GM13977 (cell line): Measurements from ENCODE around the gene PSMD12.
"Not testable (repeated sequence)": the region's sequence is repeated elsewhere in the genome, so short reads cannot be mapped to it uniquely, and the experiment has no call there.

Experiments
- DNase-seq: peaks from one replicate; pipeline ENCODE4 v3.0.0; 2012; ENCODE audit warnings: low spot score
- in situ Hi-C: fragments of 300-500 bp; cut with MboI; formaldehyde crosslinking; loops from one replicate; pipeline ENCODE4 v1.12.0; 2022; ENCODE audit warnings: low sequenced_read_pairs, low pct_unique_long_range_greater_than_20kb, mixed read lengths, inconsistent platforms; ENCODE audit not compliant: unreplicated experiment
- TF ChIP-seq, protein P1 (sequence below): IDR thresholded peaks from 2 replicates; pipeline ENCODE4 v1.5.1; 2012; ENCODE audit warnings: mild to moderate bottlenecking, control low read depth; ENCODE audit not compliant: insufficient read depth; ENCODE audit errors: extremely low read depth, missing control alignments

Gene PSMD12

DNA sequence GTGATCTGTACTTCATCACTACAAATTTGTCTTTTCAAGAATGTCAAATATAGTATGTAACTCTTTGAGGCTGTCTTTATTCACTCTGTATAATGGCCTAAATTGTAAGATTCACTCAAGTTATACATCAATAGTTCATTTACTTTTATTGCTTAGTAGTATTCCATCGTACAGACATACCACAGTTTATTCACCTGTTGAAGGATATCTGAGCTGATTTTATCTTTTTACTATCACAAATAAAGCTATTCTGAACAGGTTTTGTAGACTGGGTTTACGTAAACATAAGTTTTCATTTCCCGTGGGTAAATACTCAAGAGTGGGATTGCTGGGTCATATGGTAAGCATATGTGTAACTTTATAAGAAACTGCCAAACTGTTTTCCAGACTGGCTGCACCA, 18.6 kb downstream of the PSMD12 start:
- in situ Hi-C loops: no loop called here
- TF ChIP-seq, protein P1, sequence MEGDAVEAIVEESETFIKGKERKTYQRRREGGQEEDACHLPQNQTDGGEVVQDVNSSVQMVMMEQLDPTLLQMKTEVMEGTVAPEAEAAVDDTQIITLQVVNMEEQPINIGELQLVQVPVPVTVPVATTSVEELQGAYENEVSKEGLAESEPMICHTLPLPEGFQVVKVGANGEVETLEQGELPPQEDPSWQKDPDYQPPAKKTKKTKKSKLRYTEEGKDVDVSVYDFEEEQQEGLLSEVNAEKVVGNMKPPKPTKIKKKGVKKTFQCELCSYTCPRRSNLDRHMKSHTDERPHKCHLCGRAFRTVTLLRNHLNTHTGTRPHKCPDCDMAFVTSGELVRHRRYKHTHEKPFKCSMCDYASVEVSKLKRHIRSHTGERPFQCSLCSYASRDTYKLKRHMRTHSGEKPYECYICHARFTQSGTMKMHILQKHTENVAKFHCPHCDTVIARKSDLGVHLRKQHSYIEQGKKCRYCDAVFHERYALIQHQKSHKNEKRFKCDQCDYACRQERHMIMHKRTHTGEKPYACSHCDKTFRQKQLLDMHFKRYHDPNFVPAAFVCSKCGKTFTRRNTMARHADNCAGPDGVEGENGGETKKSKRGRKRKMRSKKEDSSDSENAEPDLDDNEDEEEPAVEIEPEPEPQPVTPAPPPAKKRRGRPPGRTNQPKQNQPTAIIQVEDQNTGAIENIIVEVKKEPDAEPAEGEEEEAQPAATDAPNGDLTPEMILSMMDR: no peak
- DNase-seq: no peak

DNA sequence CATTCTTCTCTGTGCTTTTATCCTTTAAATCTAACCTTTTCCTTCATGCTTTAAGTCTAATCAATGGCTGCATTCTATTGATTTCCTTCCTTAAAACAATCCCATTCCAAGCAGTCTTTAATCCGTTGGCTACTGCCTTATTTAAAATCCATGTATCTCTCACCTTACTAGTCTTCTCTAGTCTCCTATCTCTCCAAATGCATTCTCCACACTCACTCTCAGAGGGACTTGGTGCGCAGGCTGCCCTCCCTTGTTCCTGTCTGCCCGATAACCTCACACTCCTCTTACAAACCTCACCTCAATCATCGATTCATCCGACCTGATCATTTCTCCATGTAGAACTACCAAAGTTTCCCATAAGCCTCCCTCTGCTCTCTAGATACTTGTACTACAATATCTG, 23.1 kb downstream of the PSMD12 start:
- DNase-seq: no peak
- in situ Hi-C loops: no loop called here
- TF ChIP-seq, protein P1: no peak

DNA sequence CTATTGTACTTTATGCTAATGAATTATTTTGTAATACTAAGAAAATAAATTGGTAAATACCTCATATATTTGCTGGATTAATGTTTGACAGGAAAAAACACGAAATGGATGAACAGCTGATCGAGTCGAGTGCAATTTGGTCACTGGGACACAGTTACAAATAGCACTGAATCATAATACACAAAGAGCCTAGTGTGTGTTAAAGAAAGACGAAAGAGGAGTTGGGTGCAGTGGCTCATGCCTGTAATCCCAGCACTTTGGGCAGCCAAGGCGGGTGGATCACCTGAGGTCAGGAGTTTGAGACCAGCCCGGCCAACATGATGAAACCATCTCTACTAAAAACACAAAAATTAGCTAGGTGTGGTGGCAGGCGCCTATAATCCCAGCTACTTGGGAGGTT, 28.0 kb downstream of the PSMD12 start:
- in situ Hi-C loops, DNase-seq: not testable (repeated sequence)

DNA sequence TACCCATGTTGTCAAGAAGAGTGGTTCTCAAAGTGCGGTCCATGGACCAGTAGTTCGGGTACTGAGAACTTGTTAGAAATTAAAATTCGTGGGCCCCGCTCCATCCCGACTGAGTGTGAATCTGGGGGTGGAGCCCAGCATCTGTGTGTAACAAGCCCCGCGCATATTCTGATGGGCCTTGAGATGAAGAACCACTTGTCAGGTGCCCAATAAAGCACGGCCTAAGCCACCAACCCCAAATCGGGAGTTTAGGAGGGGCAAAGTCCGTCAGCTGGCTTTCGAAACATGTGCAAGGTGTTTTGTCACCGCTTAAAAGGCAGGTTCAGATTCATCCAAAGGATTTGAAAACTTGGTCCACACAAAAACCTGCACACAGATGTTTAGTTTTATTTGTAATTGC, 29.5 kb downstream of the PSMD12 start:
- in situ Hi-C loops: no loop called here
- TF ChIP-seq, protein P1: no peak
- DNase-seq: no peak

DNA sequence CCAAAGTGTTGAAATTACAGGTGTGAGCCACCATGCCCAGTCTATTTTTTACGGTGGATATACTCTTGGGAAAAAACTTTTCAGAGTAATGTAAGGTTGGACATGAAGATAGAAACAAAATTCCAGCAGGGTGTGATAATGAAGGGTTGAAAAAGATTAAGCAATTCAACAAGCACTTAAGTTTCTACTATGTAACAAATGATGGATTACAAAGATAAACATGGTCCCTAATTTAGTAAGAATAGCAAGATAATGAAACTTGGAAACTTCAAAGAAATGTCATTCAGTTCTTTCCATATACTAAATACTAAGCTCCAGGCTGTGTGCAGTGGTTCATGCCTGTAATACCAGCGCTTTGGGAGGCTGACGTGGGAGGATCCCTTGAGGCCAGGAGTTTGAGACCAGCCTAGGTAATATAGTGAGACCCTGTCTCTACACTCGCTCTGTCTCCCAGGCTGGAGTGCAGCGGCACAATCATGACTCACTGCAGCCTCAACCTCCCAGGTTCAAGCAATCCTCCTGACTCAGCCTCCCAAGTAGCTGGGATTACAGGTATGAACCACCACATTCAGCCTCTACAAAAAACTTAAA, 31.0 kb downstream of the PSMD12 start:
- no peak for DNase-seq
- TF ChIP-seq, protein P1: no peak
- in situ Hi-C loops: no loop called here

DNA sequence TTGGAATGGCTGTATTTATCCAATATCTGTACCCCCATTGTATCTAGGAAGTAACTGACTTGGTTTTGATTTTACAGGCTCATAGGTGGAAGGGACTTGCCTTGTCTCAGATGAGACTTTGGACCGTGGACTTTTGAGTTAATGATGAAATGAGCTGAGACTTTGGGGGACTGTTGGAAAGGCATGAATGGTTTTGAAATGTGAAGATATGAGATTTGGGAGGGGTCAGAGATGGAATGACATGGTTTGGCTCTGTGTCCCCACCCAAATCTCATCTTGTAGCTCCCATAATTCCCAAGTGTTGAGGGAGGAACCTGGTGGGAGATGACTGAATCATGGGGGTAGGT, 34.2 kb downstream of the PSMD12 start:
- DNase-seq, in situ Hi-C loops: not testable (repeated sequence)

DNA sequence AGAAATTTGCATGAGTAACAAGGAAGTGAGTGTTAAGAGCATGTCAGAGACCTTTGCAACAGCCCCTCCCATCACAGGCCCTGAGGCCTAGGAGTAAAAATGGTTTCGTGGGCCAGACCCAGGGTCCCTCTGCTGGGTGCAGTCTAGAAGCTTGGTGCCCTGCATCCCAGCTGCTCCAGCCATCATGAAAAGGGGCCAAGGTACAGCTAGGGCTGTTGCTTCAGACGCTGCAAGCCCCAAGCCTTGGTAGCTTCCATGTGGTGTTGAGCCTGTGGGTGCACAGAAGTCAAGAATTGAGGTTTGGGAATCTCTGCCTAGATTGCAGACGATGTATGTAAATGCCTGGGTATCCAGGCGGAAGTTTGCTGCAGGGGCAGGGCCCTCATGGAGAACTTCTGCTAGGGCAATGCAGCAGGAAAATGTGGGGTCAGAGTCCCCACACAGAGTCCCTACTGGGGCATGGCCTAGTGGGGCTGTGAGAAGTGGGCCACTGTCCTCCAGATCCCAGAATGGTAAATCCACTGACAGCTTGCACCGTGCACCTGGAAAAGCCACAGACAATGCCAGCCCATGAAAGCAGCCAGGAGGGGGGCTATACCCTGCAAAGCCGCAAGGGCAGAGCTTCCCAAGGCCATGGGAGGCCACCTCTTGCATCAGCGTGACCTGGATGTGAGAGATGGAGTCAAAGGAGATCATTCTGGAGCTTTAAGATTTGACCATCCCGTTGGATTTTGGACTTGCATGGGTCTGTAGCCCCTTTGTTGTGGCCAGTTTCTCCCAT, 34.8 kb downstream of the PSMD12 start:
- DNase-seq, in situ Hi-C loops: not testable (repeated sequence)

DNA sequence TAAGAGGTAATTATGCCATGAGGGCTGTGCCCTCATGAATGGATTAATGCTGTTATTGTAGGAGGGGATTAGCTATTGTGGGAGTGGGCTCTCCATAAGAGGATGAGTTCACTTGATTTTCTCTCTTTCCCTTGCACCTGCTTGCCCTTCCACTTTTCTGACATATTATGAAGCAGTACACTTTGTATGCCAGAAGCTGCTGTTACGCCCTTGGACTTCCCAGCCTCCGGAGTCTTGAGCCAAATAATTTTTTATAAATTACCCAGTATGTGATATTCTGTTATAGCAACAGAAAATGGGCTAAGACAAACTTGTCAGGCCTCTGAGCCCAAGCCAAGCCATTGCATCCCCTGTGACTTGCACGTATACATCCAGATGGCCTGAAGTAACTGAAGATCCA, 38.4 kb downstream of the PSMD12 start:
- no peak for DNase-seq
- in situ Hi-C loops: no loop called here
- TF ChIP-seq, protein P1: no peak

DNA sequence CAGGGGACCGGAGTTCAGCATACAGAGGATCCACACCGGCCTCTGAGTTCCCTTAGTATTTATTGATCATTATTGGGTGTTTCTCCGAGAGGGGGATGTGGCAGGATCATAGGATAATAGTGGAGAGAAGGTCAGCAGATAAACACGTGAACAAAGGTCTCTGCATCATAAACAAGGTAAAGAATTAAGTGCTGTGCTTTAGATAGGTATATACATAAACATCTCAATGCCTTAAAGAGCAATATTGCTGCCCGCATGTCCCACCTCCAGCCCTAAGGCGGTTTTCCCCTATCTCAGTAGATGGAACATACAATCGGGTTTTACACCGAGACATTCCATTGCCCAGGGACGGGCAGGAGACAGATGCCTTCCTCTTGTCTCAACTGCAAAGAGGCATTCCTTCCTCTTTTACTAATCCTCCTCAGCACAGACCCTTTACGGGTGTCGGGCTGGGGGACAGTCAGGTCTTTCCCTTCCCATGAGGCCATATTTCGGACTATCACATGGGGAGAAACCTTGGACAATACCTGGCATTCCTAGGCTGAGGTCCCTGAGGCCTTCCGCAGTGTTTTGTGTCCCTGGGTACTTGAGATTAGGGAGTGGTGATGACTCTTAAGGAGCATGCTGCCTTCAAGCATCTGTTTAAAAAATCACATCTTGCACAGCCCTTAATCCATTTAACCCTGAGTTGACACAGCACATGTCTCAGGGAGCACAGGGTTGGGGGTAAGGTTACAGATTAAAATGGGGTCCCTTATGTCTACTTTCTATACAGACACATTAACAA, 39.2 kb downstream of the PSMD12 start:
- in situ Hi-C loops, DNase-seq: not testable (repeated sequence)
